ENCODE results near the gene FTO.

FTO gene

DNA sequence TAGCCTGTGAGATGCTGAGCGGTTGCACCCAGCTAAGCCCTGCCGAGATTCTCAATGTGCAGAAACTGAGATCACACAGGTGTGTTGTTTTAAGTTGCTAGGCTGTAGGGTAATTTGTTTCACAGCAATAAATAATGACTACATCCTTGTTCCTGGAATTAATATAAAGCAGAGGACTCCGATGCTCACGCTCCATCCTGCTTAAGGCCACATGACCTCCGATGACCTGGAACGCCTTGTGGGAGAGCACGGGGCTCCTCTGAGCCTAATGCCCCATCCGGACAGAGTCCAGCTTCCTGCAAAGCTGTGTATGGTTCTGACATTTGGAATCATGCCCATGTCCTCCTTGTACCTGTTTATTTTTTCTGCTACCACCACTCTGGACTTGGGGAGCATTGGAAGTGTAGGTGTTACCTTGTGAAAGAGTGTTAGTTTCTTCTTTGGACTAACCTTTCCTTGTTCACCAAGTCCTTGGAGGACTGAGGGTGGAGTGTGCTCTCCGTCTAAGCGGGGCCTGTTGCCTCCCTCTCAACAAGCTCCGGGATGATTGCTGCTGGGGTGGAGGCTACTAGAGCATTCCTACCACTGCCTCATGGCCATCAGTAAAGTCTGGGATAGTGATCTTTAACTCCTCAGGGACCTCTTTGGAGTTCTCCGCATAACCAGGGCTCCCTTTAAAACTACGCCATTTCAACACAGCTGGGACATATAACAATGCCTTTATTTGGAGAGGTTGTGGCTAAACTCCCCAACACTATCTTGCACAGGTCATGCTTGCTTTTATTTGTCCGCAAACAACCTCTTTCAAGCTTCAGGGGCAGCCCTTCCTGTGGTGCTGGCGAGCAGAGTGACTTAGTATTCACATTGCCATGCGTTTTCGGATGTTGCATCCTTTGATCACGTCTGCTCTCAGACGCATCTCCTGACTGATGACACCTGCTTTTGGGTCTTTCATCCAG is 457.3 kb downstream of the FTO start:
- DNase-seq (ENCODE audit: low spot score), result no peak

DNA sequence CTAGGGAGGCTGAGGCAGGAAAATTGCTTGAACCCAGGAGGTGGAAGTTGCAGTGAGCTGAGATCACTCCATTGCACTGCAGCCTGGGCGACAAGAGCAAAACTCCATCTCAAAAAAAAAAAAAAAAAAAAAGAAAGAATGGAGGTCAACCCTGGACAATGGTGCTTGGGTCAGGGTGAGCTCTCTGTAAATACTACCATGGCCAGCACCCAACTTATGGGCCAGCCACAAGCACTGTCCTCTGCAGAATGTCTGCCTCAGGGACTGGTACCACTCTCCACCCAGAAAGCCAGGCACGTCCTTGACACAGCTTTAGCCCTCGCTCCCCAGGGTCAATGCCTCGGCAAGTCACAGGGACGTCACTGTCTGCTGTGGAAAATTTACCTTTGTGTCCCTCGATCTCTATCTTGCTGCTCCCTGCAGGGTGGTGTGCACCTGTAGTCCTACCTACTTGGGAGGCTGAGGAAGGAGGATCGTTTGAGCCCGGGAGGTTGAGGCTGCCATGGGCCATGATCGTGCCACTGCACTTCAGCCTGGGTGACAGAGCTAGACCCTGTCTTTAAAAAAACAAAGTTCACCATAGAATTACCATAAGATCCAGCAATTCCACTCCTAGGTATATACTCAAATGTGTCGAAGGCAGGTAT is 459.4 kb downstream of the FTO start:
- no peak for DNase-seq (ENCODE audit: low spot score)

DNA sequence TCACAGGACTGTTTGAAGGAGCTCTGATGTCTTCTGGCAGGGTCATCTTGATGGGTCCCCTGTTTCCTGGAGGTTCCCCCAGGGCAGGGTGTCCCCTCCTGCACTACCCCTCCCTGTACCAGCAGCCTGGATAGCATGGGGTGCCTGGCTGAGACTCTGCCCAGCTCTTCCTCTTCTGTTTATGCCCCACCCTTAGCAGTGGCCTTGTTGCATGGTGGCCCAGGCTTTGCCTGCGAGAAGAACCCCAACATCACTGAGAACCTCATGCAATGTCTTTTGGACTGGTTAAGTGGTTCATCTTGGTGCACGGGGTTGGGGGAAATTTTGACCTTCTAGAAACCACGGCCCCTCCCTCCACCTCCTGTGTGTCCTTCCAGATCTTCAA is 460.8 kb downstream of the FTO start:
- DNase-seq (ENCODE audit: low spot score), result no peak

GRCh38 chr16:54165174-54165911 is 461.4 kb downstream of the FTO start:
- no peak for DNase-seq (ENCODE audit: low spot score)

GRCh38 chr16:54165912-54166865 is 462.2 kb downstream of the FTO start:
- no peak for DNase-seq (ENCODE audit: low spot score)

- no peak for DNase-seq (ENCODE audit: low spot score)
Measured at GRCh38 chr16:54169112-54169511, 465.2 kb downstream of the FTO start.

GRCh38 chr16:54171626-54172537 is 467.9 kb downstream of the FTO start:
- DNase-seq (ENCODE audit: low spot score), result no peak

DNA sequence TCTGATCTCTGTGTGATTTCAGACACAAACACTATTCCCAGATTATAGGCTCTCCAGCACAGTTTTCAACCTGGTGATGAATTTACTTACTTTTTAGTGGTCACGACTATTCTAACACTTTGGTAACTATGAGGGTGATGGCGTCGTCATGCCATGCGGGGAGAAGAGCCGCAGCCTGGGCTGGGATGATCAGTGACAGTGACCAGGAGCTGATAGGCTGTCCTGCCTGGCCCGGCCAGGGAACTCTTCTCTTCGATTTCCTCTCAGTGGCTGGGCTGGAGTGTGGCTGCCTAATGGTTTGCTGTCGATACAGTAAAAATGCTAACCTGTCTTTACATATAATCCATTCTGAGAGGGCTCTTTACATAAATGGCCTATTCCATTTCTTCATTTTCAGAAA is 469.5 kb downstream of the FTO start:
- no peak for DNase-seq (ENCODE audit: low spot score)

DNA sequence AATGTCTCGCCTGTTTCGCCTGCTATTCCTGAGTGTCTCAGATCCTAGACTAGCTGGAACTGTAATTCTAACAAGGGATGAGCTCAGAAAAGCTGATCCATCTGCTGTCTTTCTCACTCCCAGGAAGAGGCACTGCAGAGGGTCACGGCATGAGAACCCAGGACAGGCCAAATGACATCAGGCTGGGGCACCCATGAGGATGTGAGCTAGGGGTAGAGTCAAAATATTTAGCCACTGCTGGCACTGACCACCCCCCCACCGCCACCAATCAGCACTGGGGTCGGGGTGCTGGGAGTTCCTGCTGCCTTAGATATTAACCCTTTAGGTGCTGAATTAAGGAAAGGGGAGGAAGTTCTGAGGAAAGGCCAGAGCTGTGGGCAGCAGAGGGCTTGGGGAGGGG is 470.2 kb downstream of the FTO start:
- DNase-seq (ENCODE audit: low spot score), result no peak

DNA sequence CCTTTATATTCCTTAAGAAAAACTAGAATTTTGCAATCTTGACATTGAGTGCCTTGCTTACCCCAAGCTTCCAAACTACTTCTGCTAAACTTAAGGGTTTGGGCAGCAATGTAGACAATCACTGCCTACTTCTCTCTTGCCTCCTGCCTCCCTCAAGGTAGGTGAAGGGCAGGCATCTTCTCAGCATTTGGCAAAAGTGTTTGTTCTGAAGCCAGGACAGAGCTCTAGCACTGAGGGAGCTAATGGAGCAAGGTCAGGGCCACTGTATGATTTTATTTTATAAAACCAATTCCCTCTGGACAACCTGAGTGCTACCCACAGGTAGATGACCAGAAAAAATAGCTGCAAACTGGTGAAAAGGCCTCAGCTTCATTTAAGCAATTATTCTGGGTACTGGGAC is 470.8 kb downstream of the FTO start:
- DNase-seq (ENCODE audit: low spot score), result no peak

DNA sequence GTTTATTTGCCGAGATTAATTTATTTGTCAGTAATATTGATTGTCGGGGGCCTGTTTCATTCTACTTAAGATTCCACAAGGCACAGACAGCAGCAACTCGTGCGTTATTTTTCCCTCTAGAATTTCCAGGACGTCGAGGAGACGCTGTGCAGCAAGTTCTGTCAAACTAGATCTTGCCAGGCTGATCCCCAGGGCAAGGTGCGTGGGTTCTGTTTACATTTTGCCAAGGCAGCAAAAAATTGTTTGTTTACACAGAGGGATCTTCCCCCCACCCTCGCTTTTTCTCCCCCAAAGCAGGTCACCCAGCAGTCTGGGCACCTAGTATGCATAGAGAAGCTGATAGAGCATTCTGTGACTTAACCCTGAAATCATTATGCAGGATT is 471.2 kb downstream of the FTO start:
- DNase-seq (ENCODE audit: low spot score), result no peak

DNA sequence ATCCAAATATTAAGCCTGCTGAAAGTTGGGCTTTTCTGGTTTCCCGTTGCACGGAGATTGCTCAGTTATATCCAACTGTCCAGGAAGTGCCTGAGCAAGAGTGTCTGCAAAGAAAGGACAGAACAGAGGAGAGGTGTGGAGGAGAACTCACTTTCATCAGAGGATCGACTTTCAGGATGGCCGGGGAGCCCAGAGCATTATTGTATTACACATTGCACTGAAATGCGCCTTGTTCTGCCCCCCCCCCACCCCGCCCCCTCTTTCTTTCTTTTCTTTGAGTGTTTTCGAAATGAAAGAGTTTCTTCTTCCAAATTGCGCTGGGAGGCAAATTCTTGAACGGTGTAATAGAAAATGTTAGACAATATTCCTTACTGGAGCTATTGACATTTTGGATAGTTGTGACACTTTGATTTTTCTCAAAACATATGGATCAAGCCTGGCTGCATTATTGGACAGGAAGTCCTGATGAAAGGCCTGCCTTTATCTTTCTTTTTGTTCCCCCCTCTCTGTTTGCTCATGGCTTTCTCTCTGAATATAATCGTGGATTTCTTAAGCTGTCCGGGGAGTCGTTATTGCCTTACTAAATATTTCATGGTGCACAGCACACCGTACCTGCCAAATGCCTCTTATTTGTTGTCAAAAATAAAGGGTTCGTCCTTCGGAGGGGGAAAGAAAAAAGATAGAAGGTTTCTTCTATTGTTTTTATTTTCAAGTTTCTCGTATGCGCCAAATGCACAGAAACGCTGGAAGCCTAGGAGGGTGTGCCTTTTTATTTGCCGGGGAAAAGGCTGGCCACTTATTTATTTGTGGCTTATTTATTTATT is 471.8 kb downstream of the FTO start:
- DNase-seq (ENCODE audit: low spot score), result no peak

- DNase-seq (ENCODE audit: low spot score), result no peak
Measured at GRCh38 chr16:54176376-54176901, 472.5 kb downstream of the FTO start.

DNA sequence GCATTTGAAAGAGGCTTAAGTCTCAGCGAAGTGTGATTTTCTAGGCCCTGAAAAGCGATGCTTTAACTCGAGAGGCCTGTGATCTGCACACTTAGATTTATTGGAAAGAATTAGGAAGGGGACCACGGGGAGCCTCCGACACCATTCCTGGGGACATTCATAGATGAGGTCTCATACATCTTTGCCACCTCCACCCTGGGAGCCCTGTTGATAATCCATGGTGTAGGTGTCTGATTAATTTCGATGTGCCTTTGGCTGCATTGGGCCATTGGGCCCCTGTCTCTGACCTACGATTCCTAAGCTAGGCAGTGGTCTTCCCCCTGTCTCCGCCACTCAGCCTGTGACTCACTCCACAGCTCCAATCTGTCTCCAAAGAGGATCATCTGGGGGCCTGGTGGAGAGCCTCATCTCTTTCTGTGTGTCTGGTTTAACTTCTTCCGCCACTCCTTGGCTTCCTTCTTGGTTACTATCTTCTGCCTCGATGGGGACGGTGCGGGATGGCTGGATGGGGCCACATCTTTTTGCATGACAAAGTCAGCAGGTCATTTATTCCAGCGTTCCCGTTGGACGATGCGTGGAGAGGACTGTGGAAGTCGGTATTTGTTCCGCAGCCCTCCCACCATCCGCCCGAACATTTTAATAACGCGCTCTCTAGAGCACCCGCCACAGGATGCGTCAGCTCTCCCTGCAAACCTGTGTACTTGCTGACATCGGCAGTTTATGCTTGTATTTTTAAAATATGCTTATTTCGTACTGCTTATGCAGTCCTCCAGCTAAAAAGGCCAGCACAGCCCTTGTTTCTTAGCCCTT is 473.3 kb downstream of the FTO start:
- no peak for DNase-seq (ENCODE audit: low spot score)

DNA sequence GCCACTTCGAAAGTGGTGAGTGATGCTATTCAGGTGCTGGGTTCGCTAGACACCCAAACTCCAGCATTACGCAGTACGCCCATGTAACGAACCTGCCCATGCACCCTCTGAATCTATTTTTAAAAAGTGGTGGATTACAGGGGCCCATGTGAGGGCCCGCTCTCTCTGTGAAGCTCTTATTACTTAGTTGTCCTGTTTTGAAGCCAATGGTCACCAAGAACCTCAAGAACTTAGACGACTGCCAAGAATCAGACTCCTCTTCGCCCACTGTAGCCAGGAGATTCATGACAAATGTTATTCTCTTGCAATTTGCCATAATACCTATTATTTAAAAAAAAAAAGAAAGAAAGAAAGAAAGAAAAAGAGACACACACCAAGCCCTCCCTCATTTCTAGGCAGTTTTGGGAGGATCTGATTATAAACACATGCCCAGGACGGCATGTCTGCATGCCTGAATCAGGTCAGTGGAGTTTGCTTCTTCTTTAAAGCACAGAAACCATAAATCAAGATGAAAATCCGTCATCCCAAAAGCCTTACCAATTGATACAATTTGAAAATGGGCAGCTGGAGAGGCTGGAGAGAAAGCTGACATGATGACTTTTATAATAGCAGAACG is 474.0 kb downstream of the FTO start:
- no peak for DNase-seq (ENCODE audit: low spot score)

DNA sequence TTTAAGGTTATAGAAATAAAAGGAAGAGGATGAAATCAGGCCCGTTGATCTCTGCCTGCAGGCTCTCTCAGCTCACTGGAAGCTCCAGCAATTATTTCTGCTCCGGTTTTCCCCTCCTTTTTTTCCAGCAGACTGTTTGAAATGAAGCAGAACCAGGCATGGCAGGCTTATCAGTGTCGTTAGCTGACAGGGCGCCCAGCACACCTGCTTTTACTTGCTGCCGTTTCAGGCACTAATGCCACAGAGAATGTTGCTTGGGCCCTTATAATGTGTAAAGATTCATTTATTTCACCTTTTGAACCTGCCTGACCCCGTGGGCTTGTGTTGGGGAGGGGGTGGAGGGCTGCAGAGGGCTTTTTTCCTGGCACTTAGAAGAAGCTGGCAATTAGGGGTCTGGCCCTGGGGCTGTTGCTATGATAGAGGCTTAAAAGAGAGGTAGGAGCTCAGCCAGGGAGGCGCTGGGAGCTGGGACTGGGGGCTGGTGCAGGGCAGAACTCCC is 474.6 kb downstream of the FTO start:
- DNase-seq (ENCODE audit: low spot score), result no peak

GRCh38 chr16:54180421-54181359 is 476.7 kb downstream of the FTO start:
- DNase-seq (ENCODE audit: low spot score), result no peak
